H54 (cell line): Measurements from ENCODE around the gene YPEL2.

Experiments used
- DNase-seq: peaks from one replicate; pipeline ENCODE4 v3.0.0; 2011; ENCODE audit warnings: low spot score, mixed read lengths; ENCODE audit not compliant: insufficient read length
- FAIRE-seq: peaks from 3 replicates; lab custom pipeline; 2011; peaks lifted over from hg19 to GRCh38; lab: Jason Lieb, UNC
- POLR2A ChIP-seq: IDR thresholded peaks from 2 replicates; pipeline ENCODE4 v1.6.1; 2011; ENCODE audit warnings: low read depth, mild to moderate bottlenecking, low read length

YPEL2 gene

DNA sequence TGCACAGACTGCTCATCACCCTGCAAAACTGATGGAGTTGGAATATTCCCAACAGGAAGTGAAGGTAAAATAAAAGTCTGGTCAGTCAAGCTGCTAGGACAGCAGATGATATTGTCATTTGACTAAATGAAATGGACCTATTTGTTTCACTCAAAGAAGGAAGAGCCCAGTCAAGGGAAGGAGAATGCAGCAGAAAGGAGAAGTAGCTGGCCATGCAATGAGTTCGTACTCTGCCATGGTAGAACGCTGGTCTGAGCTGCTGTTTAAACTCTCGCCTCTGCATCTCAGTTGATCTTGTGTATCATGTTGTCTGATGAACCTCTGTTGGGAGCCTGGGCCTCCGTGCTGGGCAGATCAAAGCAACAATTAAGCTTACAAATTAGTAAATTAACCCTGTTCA is 15.6 kb upstream of the YPEL2 start:
- TF ChIP-seq POLR2A, result no peak
- DNase-seq (no peak), FAIRE-seq (no peak)

DNA sequence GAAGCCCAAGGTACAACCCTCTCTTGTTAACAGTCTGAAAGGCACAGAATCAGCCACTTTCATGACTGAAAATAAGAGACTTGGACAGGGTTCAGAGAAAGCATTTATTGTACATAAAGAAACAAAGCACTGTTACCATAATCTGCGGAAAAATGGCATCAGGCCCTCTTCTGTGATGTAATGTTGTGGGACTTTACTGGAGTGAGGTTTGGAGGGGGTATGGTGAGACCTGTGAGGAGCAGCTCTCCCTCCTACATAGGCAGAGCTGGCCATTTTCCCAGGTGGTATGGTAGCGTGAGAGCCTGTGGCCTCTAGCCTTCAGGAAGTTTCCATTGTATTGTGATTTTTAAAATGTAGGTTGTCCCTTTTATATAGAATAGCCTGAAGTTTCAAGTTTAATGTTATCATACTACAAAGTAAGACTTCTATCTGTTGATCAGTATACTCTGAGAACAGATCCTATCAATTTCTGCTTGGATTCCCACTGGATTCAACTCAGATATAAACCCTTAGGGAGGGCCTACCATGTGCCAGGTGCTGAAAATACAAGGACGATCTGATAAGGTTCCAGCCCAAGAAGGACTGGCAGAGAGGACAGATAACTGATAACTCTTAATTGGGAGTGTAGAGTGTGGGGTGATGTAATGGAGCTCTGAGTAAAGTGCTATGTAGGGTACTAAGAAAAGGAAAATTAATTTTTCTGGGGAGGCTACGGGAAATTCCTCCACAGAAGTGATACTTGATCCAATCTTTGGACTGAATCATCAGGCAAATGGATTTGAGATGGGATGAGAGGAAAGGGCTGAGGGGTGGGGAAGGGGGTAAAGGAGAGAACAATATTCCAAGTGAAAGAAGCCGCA is 4.1 kb upstream of the YPEL2 start:
- no peak for TF ChIP-seq POLR2A
- FAIRE-seq (no peak), DNase-seq (no peak)

DNA sequence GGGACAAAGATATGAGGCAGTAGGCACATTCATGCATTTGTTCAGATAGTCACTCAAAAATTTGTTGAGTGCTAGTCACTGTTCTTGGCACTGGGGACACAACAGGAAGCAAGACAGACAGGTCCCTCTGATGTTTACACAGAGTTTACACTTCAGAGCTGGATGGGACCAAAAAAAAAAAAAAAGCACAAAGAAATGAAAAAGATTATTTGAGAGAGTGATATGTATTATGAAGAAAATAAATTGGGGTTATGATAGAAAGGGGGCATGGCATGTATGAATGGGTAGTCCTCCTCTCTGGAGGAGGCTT is 3.5 kb upstream of the YPEL2 start:
- no peak for FAIRE-seq
- TF ChIP-seq POLR2A, result no peak
- DNase-seq, result no peak

DNA sequence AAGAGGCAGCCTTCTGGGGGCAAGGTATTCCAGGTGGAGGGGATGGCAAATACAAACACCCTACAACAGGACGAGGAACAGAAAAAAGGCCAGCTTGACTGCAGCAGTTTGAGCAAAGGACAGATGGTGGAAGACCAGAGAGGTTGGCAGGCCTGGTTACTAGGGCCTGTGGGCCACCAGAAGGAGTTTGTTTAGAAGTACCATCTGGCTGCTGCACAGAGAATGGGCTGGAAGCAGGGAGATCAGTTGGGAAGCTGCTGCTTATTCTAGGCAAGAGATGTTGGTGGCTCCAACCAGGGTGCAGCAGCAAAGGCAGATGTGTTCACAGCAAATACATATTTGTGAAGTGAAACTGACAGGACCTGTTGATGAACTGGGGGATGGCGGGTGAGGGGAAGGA is 2.9 kb upstream of the YPEL2 start:
- DNase-seq (no peak), FAIRE-seq (no peak)
- TF ChIP-seq POLR2A, result no peak

DNA sequence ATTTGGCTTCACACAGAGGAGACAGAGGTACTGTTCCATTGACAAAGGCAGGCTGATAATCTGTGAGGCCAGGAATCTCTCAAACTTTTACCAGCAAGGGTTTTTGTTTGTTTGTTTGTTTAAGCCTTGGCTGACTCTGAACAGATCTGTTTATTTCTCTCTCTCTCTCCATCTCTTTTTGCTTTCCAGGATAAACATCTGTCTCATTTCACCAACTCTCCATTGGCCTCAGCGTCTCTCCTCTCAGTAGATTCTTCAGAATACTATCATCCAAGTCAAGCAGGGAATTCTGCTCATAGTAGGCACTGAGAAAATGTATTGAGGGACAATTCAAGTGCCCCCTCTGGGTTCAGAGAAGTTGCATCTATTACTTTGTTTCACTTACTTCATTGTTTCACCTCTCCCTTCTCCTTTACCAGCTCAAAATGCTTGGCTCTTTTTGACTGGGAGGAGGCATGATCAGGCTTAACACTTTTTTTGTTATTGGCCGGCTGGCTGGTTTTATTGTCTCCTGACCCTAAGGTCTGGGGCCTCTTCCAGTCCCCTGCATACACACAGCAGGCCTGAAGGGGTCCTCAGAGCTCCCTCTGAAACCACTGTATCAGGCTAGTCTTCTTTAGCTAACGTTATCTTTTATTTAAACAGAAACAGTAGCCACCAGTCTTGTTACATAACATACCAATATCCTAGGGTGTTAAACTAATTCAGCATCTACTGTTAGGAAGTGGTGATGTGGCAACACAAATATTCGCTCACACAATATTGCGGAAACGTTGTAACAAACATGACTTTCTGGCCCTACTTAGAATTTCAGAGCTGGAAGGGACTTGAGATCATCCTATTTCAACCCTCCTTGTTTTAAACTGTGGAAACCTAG is 2.0 kb upstream of the YPEL2 start:
- DNase-seq, result peak; percentile 73
- FAIRE-seq, result no peak
- no peak for TF ChIP-seq POLR2A

DNA sequence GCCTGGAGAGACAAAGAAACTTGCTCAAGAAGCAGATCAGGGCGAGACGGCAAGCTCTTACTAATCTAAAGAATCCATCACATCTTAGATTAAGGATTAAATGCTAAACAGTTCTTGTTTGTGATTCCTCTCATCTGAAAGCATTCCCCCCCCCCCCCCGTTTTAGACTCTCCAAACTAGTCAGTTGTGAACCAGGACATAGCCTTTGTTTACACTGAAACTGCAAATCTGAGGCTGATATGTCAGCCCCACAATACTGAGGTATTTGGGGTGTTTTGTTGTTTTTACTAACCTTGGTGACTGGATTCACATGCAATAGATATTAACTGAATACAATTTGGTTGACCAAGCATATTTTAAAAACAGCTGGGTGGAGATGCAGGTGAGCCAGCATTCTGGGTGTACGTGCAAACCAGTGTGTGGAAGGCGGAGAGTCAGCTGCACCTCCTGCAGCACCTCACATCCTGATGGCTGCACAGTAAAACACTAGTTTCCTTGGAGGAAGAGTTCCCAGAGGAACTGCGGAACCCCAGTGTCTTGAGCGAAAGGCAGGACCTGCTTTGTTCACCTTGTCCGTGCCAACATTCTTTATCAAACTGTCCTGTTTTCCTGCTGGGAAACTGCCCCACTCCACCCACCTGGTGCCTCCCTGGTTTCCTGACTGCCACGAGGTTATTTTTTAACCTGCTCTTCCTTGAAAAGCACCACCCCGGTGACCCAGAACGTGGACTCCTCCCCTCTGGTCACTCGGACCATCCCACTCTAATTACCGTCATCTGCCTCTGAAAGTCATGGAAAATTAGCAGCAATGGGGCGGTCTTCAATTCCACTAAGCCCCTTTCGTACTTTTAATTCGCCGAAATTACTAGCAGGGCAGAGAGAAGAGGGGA is 1.2 kb upstream of the YPEL2 start:
- FAIRE-seq (no peak), DNase-seq (no peak)
- TF ChIP-seq POLR2A, result no peak

DNA sequence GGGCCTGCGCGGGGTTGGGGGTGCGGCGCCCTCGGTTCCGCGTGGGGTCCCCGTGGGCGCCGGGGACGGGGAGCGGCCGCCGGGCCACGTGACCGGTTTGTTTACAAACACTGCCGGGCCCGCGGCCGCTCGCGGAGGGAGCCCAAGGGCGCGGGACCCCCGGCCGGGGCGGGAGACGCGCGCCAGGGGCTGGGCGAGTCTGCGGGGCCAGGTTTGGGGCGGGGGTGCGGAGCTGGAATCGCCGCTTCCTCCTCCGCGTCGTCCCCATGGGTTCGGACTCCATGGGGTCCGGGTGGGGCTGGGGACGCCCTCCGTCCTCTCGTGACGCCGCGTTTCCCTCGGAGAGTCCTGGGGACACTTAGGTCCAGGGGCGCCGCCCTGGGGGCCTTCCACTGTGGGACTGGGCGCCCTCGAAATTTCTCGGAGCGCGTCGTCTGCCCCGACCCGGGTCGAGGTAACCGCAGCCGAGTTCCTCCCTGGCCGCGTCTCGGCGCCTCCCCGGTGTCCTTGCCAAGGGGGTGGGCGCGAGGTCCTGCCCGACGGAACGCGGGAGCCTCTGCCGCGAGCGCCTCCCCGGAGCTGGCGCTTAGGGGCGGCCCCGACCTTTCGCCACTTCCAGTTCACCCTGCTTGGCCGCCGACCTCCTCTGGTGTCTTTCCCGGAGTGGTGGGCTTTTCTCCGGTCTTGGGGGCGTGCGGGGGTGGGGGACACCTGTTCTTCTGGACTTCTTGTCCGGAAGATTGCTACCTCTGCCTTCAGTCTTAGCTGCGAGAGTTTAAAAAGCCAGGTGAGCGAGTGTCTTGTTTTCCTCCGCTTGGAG is 684 bp downstream of the YPEL2 start:
- FAIRE-seq, result no peak
- peak; percentile 32 for DNase-seq
- no peak for TF ChIP-seq POLR2A

DNA sequence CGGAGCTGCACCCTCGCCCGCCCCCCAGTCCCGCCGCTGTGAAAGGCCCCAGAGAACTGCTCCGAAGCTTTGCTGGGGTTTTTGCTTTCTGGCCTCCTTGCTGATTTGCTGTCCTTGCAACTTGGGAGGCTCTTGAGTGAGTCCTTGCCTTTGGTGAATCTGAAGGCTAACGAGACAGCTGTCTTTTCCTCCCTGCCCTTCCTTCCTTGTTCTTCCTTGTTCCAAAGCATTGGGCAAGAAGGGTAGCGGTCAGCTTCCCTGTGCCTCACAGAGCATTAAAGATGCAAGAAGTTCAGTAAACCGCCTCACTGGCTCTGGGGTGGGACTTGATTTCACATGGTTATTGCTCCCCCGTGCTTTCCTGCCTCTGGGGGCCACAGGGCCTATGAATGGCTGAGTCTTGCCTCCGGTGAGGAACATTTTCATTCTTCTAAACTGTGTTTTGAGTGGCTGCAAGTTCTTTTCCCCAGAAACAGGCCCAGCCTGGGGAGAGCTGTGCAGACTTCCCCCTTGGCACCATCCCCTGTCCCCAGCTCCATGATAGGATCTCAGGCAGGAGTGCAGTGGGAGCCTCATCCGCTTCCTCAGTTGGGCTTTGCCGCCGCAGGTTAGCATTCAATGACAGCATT is 1.4 kb downstream of the YPEL2 start:
- DNase-seq (no peak), FAIRE-seq (no peak)
- no peak for TF ChIP-seq POLR2A

DNA sequence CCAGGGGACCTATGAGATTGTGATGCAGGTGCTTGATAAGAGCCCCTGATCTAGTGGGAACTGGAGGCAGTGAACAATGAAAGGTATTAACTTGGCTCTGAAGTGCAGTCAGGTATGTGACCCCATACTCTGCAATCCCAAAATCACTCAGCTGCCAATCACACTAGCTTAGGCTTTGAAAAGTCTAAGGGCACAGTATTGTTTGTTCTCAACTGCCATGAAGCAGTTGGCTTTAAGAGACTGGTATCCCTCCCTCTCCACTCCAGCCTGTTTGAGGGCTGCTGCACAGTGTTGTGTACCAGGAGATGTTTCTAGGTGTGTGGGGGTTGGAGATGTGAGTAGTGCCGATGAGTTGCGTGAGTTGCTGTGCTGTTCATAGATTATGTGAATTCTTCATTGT is 2.4 kb downstream of the YPEL2 start:
- DNase-seq (no peak), FAIRE-seq (no peak)
- no peak for TF ChIP-seq POLR2A

DNA sequence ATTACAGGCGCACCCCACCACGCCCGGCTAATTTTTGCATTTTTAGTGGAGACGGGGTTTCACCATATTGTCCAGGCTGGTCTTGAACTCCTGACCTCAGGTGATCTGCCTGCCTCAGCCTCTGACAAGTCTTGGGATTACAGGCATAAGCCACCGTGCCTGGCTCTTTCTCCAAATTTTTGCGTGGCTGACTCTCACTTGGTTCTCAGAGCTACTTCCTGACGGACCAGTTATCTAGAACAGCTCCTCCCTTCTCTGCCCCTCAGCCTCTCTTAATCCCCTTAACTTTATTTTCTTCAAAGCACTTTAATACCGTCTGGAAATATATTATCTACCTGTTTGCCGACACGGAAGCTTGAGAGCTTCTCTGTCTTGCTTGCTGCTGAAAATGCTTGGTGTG is 4.2 kb downstream of the YPEL2 start:
- DNase-seq, result no peak
- FAIRE-seq, result no peak
- no peak for TF ChIP-seq POLR2A

DNA sequence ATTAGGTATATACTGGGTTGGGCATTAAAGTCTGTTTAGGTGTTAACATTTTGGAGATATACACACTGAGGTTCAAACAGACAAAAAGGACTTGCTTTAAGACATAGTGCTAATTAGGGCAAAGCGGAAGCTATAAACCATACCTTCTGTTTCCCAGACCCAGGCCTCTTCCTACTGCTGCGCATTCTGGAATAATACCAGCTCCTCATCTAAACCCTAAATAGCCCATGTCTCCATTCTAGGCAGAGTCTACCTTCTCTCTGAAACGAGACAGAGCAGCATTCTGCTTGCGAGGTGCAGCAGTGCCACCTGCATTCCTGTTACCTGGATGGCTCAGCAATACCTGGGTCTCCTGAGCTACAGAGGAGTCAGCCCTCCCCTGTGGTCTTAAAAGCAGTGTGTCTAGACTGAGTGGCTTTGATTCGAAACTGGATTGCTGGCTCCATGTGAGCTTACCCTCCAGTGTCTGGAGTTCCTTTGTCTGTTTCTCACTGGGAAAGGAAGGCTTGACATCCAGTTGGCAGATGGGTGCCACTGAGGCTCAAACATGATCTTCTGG is 6.4 kb downstream of the YPEL2 start:
- no peak for TF ChIP-seq POLR2A
- DNase-seq (no peak), FAIRE-seq (no peak)

DNA sequence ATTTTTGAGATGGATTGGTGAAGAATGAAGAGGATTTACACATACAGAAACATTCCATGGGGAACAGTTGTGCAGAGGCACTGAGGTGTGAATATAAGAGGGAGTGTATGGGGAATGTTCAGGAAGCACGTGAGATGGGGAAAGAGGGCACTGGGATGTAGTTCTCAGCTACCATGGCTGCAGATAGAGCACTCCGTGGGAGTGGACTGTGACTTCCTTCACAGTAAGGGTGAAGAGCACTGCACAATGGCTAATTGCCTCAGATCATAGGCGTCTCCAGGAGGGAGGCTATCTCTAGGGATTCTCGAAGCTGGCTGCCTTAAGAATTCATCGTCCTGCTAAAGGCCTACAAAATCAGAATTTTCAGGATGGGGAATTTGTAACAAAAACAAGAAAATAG is 7.0 kb downstream of the YPEL2 start:
- no peak for TF ChIP-seq POLR2A
- DNase-seq (no peak), FAIRE-seq (no peak)

DNA sequence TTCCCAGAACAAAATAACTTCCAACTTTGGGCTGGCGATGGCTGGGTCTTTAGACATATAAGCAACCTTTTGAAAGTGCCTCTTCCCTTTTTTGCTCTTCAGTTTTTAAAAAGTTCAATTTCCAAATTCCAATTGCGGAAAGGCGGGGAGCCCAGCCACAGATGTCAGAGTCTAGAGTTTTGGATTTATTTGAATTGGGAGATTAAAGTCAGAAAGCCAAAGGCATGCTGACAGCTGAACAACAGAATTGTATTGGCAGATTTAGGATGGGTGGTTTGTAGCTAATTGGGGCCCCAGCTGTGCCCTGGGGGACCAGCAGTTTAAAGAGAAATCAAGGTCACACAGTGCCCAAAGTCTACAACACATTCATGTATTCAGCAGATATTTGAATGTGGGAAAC is 10.5 kb downstream of the YPEL2 start:
- FAIRE-seq (no peak), DNase-seq (no peak)
- TF ChIP-seq POLR2A, result no peak
